Occipital lobe (tissue), 2 donors: ENCODE measurements around the gene USP9X. TPM values are rescaled to one million over a fixed set of nuclear protein-coding genes. Genes with fewer than 3 reads are reported as not detected.
"Not testable (repeated sequence)": the region's sequence is repeated elsewhere in the genome, so short reads cannot be mapped to it uniquely, and the experiment has no call there.

ENCODE experiments used
- DNase-seq: peaks from one replicate; lab custom pipeline; 2025; lab: John Stamatoyannopoulos, UW
- total RNA-seq: library from RNA; depleted of rRNA; stranded (reverse); fragments of >200 nt; gene quantifications from one replicate; pipeline ENCODE4 v1.2.3, GENCODE V29; 2014

USP9X gene
- total RNA-seq, 1 donor from 2014 or later: 196 TPM

- peak; percentile 6 for DNase-seq
Measured at GRCh38 chrX:41085878-41086626, 807 bp downstream of the USP9X start.

GRCh38 chrX:41086627-41086932, 1.3 kb downstream of the USP9X start:
- DNase-seq: no peak

GRCh38 chrX:41087201-41087600, 2.0 kb downstream of the USP9X start:
- no peak for DNase-seq

GRCh38 chrX:41090568-41091238, 5.5 kb downstream of the USP9X start:
- DNase-seq: no peak

GRCh38 chrX:41092776-41093175, 7.5 kb downstream of the USP9X start:
- no peak for DNase-seq

- DNase-seq: no peak
Measured at GRCh38 chrX:41095174-41095573, 9.9 kb downstream of the USP9X start.

GRCh38 chrX:41095908-41096307, 10.7 kb downstream of the USP9X start:
- DNase-seq: no peak

GRCh38 chrX:41096339-41096955, 11.2 kb downstream of the USP9X start:
- no peak for DNase-seq

GRCh38 chrX:41097326-41097725, 12.1 kb downstream of the USP9X start:
- DNase-seq: no peak

- no peak for DNase-seq
Measured at GRCh38 chrX:41100200-41100599, 15.0 kb downstream of the USP9X start.

- no peak for DNase-seq
Measured at GRCh38 chrX:41100819-41101218, 15.6 kb downstream of the USP9X start.

GRCh38 chrX:41105005-41105404, 19.8 kb downstream of the USP9X start:
- no peak for DNase-seq

GRCh38 chrX:41106257-41106656, 21.0 kb downstream of the USP9X start:
- not testable (repeated sequence) for DNase-seq

GRCh38 chrX:41108007-41108406, 22.8 kb downstream of the USP9X start:
- DNase-seq: no peak

- no peak for DNase-seq
Measured at GRCh38 chrX:41108463-41109205, 23.4 kb downstream of the USP9X start.

- DNase-seq: no peak
Measured at GRCh38 chrX:41110801-41111625, 25.8 kb downstream of the USP9X start.

GRCh38 chrX:41115104-41115425, 29.8 kb downstream of the USP9X start:
- DNase-seq: not testable (repeated sequence)

- no peak for DNase-seq
Measured at GRCh38 chrX:41116948-41117347, 31.7 kb downstream of the USP9X start.

GRCh38 chrX:41118156-41118555, 32.9 kb downstream of the USP9X start:
- DNase-seq: no peak

GRCh38 chrX:41119803-41120202, 34.6 kb downstream of the USP9X start:
- no peak for DNase-seq

- DNase-seq: no peak
Measured at GRCh38 chrX:41121766-41122165, 36.5 kb downstream of the USP9X start.
